Naive B cell (primary cell): ENCODE results near the gene PHACTR3. TPM values are rescaled to one million over a fixed set of nuclear protein-coding genes. Genes with fewer than 3 reads are reported as not detected.

Experiments
- ATAC-seq, 2 donors: fragments of 150-1000 bp; cut with Tn5 transposase; 2 replicates each; pipeline ENCODE4 v1.10.0; 2021; ENCODE audit warnings: low read depth in 2 of 2, mild to moderate bottlenecking in 2 of 2, moderate library complexity in 2 of 2
- DNase-seq: peaks from one replicate; pipeline ENCODE4 v3.0.0; 2022
- H3K27ac Mint-ChIP-seq, 6 donors: one replicate each; pipeline ENCODE4 v1.8.0; 2020 to 2022; ENCODE audit warnings: mild to moderate bottlenecking in 6 of 6, mixed read lengths in 6 of 6, moderate library complexity in 5 of 6, inconsistent platforms in 2 of 6
- H3K27me3 Mint-ChIP-seq, 3 donors: one replicate each; pipeline ENCODE4 v1.8.0; 2021 to 2022; ENCODE audit warnings: mixed read lengths in 3 of 3, mild to moderate bottlenecking in 1 of 3
- H3K36me3 Mint-ChIP-seq, 2 donors: one replicate each; pipeline ENCODE4 v1.8.0; 2020 to 2022; ENCODE audit warnings: mixed read lengths in 2 of 2, inconsistent platforms in 1 of 2, mild to moderate bottlenecking in 1 of 2
- H3K4me1 Mint-ChIP-seq, 3 donors: one replicate each; pipeline ENCODE4 v1.8.0; 2020 to 2022; ENCODE audit warnings: mixed read lengths in 3 of 3, inconsistent platforms in 1 of 3, mild to moderate bottlenecking in 1 of 3, moderate library complexity in 1 of 3
- H3K4me3 Mint-ChIP-seq, 8 donors: one replicate each; pipeline ENCODE4 v1.8.0; 2020 to 2022; ENCODE audit warnings: mild to moderate bottlenecking in 8 of 8, mixed read lengths in 8 of 8, moderate library complexity in 8 of 8, inconsistent platforms in 2 of 8
- H3K9me3 Mint-ChIP-seq, 7 donors: one replicate each; pipeline ENCODE4 v1.8.0; 2020 to 2022; ENCODE audit warnings: mixed read lengths in 7 of 7, mild to moderate bottlenecking in 5 of 7, inconsistent platforms in 2 of 7, moderate library complexity in 1 of 7
- polyA plus RNA-seq, 6 donors: library from polyadenylated mRNA; unstranded; fragments of 300-500 nt; fragmentation: Illumina TruSeq; gene quantifications; one replicate each; pipeline ENCODE4 v1.2.3, GENCODE V29; 2021; ENCODE audit warnings: low read depth in 6 of 6

The PHACTR3 gene
- polyA plus RNA-seq, 6 donors from 2014 or later = not detected

DNA sequence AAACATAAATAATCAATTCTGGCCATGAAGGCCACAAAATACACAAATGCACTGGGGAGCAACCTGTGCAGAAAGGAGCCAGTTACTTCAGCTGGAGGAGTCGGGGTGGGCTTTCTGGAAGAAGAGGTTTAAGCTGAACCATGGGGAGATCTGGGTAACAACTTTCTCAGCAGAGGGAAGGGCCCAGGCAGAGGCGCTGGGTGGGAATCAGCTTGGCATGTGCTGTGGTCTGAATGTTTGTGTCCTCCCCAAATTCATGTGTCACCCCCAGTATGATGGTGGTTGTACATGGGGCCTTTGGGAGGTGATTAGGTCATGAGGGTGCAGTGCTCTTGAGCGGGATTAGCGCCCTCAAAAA, 221.2 kb downstream of the PHACTR3 start:
- peaks cover 0 to 10% (median 4%) of the 10 kb centered on the region in 7 donors for H3K9me3 Mint-ChIP-seq

DNA sequence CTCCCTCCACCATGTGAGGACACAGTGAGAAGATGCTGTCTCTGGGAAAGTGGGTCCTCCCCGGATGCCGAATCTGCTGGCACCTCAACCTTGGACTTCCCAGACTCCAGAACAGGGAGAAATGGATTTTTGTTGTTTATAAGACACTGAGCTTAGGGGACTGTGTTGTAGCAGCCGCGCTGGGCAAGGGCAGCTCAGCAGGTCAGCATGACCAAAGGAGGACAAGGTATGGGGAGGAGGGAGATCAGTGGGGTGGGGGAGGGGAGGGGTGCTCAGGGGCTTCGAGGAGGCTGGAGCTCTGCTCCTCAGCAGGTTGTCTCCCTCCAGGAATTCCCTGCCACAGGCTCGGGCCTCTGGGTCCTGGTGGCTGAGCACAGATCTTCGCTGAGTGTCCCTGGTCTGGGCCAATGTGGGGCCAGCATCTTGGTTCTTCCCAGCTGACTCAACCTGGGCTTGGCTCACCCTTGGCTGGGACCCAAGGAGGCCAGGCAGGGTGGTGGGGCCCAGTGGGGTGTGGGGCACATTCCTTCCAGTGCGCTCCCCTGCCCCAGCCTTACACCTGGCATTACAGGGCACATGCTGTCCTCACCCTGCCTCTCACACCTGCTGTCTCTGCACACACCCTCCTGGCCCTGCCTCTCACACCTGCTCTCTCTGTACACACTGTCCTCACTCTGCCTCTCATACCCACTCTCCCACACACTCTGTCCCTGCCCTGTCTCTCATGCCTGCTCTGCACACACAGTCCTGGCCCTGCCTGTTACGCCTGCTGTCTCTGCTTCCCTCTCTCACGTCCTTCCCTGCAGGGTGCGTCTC, 221.8 kb downstream of the PHACTR3 start:
- ATAC-seq (no peak), DNase-seq (no peak)
- Mint-ChIP-seq H3K36me3 (peaks cover 0 to 4% of the 10 kb centered on the region in 2 donors), H3K27ac (no peak overlapping the region), H3K9me3 (peaks cover 0 to 9% (median 4%) of the 10 kb centered on the region in 7 donors), H3K4me3 (no peak overlapping the region), H3K4me1 (no peaks in the 10 kb centered on the region), H3K27me3 (peaks cover 3 to 36% (median 14%) of the 10 kb centered on the region in 3 donors)

More for the DNA sequence above, 221.2 kb downstream of the PHACTR3 start:
- DNase-seq (no peak), ATAC-seq (no peak)
- H3K36me3 Mint-ChIP-seq = peaks cover 0 to 4% of the 10 kb centered on the region in 2 donors
- H3K27me3 Mint-ChIP-seq = peaks cover 7 to 37% (median 14%) of the 10 kb centered on the region in 3 donors
- no peaks in the 10 kb centered on the region for H3K4me1 Mint-ChIP-seq
- H3K4me3 Mint-ChIP-seq = no peak overlapping the region
- no peak overlapping the region for H3K27ac Mint-ChIP-seq

GRCh38 chr20:59827138-59828056, 223.1 kb downstream of the PHACTR3 start:
- Mint-ChIP-seq H3K4me3 (no peak overlapping the region), H3K9me3 (peaks cover 0 to 5% (median 2%) of the 10 kb centered on the region in 7 donors), H3K27ac (no peak overlapping the region), H3K4me1 (no peaks in the 10 kb centered on the region), H3K36me3 (peaks cover 0 to 4% of the 10 kb centered on the region in 2 donors), H3K27me3 (peaks cover 3 to 28% (median 14%) of the 10 kb centered on the region in 3 donors)
- ATAC-seq (no peak), DNase-seq (no peak)

DNA sequence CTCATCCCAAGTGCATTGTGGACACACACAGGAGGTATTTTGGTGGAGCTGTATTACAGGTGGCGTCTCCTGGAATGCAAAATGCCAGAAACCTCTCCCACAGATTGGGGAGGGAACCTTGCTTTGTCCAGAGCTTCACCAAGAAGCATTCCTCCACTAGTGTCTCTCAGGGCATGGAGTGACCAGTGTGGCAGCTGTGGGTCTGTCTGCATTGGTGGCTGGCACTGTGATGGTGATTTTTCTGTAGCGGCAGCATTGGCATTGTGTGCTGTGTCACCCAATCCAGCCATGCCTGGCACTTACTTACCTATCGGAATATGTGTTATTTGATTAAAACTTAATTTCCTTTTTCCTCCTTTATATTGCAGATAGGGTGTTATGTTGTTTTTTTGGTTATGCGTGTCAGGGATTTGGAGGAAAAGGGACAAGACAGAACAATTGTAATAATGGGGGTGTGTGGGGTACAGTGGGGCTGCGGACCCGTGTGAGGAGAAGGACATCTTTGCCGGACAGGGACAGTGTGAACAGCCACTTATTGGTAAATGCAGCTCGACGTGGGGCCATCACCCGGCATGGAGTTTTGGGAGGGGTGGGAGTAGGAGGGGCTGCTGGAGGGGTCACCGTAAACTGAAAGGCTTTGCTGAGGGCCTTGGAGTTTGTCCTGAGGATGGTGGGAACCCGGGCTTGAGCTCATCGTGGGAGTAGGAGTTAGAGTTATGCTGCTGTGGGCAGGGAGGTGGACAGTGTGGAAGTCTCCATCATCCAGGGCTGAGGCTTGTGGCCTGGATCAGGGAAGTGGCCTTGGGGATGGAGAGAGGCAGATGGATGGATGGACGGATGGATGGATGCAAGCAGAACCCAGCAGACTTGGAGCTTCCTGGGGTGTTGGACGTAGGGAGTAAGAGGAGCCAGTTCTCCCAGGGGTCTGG, 224.0 kb downstream of the PHACTR3 start:
- Mint-ChIP-seq H3K27me3 (peaks cover 4 to 31% (median 15%) of the 10 kb centered on the region in 3 donors), H3K4me3 (no peak overlapping the region), H3K9me3 (peaks cover 0 to 5% (median 2%) of the 10 kb centered on the region in 7 donors), H3K4me1 (no peaks in the 10 kb centered on the region), H3K27ac (no peak overlapping the region), H3K36me3 (peaks cover 0 to 4% of the 10 kb centered on the region in 2 donors)
- ATAC-seq = no peak
- DNase-seq = no peak

DNA sequence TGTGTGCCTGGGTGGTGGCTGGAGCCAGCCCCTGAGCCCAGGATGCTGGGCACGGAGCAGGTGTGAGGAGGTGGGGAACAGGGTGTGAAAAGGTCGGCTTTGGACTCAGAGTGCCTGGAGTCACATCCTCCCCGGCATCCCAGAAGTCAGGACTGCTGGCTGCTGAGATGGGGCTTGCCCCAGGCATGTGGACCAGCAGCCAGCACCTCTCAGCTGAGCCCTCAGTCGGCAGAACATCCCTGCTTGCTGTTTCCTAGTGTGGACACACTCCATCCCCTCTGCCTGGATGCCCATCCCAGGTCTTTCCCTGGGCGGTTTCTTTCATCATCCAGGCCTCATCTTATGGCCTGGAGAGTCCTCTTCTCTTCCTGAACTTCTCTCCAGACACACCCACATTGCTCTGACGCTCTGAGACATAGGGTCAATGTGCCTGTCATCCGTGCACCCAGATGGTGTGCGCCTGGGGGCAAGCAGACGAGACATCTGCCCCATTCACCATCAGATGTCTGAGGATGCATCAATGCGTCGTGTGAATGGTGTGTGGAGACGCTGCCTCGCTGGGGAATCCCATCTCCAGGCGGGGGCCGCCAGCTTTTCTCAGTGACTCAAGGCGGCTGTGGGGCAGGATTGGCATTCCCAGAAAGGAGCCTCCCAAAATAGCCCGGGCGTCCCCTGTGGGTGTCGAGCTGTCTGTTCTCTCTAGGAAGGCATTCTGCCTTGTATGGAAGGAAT, 224.9 kb downstream of the PHACTR3 start:
- H3K4me3 Mint-ChIP-seq = peak overlapping the region in 1 of 8 donors; percentile 23
- peaks cover 0 to 4% of the 10 kb centered on the region in 2 donors for H3K36me3 Mint-ChIP-seq
- H3K27ac Mint-ChIP-seq = no peak overlapping the region
- peaks cover 12 to 39% (median 24%) of the 10 kb centered on the region in 3 donors for H3K27me3 Mint-ChIP-seq
- no peak for ATAC-seq
- H3K4me1 Mint-ChIP-seq = no peaks in the 10 kb centered on the region
- peaks cover 0 to 5% (median 2%) of the 10 kb centered on the region in 7 donors for H3K9me3 Mint-ChIP-seq
- no peak for DNase-seq

DNA sequence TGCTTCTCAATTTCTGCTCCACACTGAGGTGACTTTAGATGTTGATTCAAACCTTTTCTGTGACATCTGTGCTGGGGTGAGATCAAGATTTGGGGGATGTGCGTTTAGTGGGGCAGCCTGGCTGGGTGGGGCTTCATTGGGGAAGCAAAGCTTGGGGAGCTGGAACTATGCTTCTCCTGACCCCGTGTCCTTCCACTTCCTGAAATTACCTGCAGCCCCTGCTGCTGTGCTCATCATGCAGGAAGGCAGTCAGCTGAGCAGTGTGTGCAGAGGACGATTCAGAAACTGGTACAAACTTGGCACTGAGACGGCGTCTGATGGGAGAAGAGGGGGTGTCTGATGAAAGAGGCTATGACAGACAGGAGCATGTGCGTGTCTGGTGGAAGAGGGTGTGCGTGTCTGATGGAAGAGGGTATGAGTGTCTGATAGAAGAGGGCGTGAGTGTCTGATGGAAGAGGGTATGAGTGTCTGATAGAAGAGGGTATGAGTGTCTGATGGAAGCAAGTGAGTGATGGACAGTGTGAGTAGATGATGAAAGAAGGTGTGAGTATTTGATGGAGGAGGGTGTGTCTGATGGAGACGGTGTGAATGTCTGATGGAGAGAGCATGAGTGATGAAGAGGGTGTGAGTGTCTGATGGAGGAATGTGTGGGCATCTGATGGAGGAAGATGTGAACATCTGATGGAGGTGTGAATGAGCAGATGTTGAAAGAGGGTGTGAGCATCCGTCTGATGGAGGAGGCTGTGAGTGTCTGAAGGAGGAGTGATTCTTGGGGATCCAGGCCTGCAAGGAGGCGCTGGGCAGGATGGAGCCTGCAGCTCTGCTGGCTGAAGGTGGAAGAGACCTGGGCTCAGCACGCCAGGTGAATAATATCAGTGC, 225.7 kb downstream of the PHACTR3 start:
- H3K27me3 Mint-ChIP-seq = peaks cover 20 to 47% (median 32%) of the 10 kb centered on the region in 3 donors
- H3K36me3 Mint-ChIP-seq = peaks cover 0 to 4% of the 10 kb centered on the region in 2 donors
- ATAC-seq (no peak), DNase-seq (no peak)
- H3K4me1 Mint-ChIP-seq = peaks cover 0 to 1% (median 0%) of the 10 kb centered on the region in 3 donors
- H3K9me3 Mint-ChIP-seq = peaks cover 0 to 5% (median 2%) of the 10 kb centered on the region in 7 donors
- H3K27ac Mint-ChIP-seq = peak overlapping the region in 1 of 6 donors; percentile 37
- H3K4me3 Mint-ChIP-seq = peak overlapping the region in 1 of 8 donors; percentile 29

- no peak overlapping the region for H3K4me3 Mint-ChIP-seq
- no peak for DNase-seq
- peaks cover 0 to 2% (median 2%) of the 10 kb centered on the region in 3 donors for H3K4me1 Mint-ChIP-seq
- peaks cover 0 to 5% (median 2%) of the 10 kb centered on the region in 7 donors for H3K9me3 Mint-ChIP-seq
- H3K27me3 Mint-ChIP-seq = peaks cover 22 to 53% (median 32%) of the 10 kb centered on the region in 3 donors
- no peak overlapping the region for H3K27ac Mint-ChIP-seq
- ATAC-seq = no peak
- peaks cover 0 to 4% of the 10 kb centered on the region in 2 donors for H3K36me3 Mint-ChIP-seq
Observed at GRCh38 chr20:59830665-59831023, 226.3 kb downstream of the PHACTR3 start.

DNA sequence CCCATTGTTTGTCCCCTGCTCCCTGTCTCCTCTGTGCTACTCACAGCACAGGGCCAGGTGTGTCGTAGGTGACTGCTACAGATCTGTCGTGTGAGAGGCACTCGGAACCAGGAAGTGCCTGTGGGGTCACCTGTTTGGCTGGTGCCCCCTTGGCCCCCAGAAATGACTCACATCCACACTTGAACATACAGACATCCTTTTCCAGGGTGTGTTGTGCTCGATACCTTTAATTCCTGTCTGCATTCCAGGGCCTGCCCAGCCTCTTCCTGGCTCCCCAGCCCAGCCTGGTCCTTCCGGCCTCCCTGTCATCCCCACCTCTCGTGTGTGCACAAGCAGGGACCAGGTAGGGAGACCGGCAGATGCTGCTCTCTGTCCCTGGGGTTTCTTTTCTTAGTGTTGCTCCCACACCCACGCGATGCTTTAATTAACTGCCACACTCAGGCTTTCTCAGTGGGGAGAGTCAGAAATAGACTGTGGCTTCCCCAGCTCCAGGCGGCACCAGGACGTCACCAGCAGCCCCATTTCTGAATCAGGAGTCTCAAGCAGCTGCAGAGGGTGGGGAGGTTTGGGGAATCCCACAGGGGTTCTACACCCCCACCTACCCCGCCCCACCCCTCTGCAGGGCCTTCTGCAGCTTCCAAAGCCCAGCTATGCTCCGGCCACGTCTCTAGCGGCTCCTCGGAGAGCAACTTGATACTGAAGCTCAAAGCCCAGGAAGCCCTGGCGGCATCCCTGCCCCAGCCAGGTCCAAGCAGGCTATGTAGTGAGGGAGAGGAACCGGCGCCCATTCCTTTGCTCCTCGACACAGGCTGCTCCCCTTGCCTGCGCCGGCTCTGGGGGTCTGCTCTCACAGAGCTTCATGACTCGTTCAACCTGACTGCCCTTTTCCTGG, 226.9 kb downstream of the PHACTR3 start:
- peaks cover 26 to 56% (median 37%) of the 10 kb centered on the region in 3 donors for H3K27me3 Mint-ChIP-seq
- H3K9me3 Mint-ChIP-seq = peaks cover 0 to 5% (median 0%) of the 10 kb centered on the region in 7 donors
- H3K36me3 Mint-ChIP-seq = peaks cover 0 to 4% of the 10 kb centered on the region in 2 donors
- DNase-seq (no peak), ATAC-seq (no peak)
- H3K4me3 Mint-ChIP-seq = no peak overlapping the region
- peaks cover 0 to 8% (median 7%) of the 10 kb centered on the region in 3 donors for H3K4me1 Mint-ChIP-seq
- H3K27ac Mint-ChIP-seq = no peak overlapping the region

GRCh38 chr20:59831916-59832270, 227.6 kb downstream of the PHACTR3 start:
- no peak for DNase-seq
- Mint-ChIP-seq H3K36me3 (peaks cover 0 to 4% of the 10 kb centered on the region in 2 donors), H3K4me1 (peaks cover 0 to 8% (median 7%) of the 10 kb centered on the region in 3 donors), H3K27ac (no peak overlapping the region), H3K4me3 (no peak overlapping the region), H3K9me3 (peaks cover 0 to 5% (median 0%) of the 10 kb centered on the region in 7 donors), H3K27me3 (peaks cover 29 to 50% (median 37%) of the 10 kb centered on the region in 3 donors)
- no peak for ATAC-seq

- Mint-ChIP-seq H3K27me3 (peaks cover 29 to 56% (median 43%) of the 10 kb centered on the region in 3 donors), H3K36me3 (peaks cover 0 to 4% of the 10 kb centered on the region in 2 donors), H3K4me1 (peaks cover 0 to 8% (median 7%) of the 10 kb centered on the region in 3 donors), H3K9me3 (peaks cover 0 to 5% (median 0%) of the 10 kb centered on the region in 7 donors), H3K4me3 (peak overlapping the region in 1 of 8 donors; percentile 7), H3K27ac (no peak overlapping the region)
- DNase-seq (no peak), ATAC-seq (no peak)
Observed at GRCh38 chr20:59832406-59833363, 228.3 kb downstream of the PHACTR3 start.
